Right lung (tissue), 5 donors: Measurements from ENCODE around the gene MAN1A1. TPM values are rescaled to one million over a fixed set of nuclear protein-coding genes. Genes with fewer than 3 reads are reported as not detected.

Source experiments
- DNase-seq, 2 donors: peaks; one replicate each; pipeline ENCODE4 v3.0.0-alpha.2; 2013
- polyA plus RNA-seq, 5 donors: library from polyadenylated mRNA; unstranded; fragments of 120-200 nt; gene quantifications; one replicate each; pipeline versions ENCODE4 v1.2.1 to v1.2.3, GENCODE V29; 2013; ENCODE audit warnings: inconsistent platforms in 1 of 5, low replicate concordance in 1 of 5; ENCODE audit not compliant: insufficient read length in 5 of 5, insufficient read depth in 1 of 5

MAN1A1 gene
- polyA plus RNA-seq, 5 donors = 35.8 to 72.9 (median 65.1) TPM

- DNase-seq = no peak
These were observed 112.3 kb downstream of the MAN1A1 start for GRCh38 chr6:119237177-119237715.

DNA sequence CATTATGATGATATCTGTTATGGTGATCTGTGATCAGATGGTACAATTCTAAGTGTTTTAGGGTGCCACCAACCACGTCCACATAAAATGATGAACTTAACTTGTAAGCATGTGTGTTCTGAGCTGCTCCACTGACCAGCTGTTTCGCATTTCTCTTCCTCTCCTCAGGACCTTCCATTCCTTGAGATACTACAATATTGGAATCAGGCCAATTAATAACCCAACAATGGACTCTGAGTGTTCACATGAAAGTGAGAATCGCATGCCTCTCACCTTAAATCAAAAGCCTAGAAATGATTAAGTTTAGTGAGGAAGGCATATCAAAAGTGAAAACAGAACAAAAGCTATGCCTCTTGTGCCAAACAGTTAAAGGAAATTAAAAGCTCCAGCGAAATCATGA, 114.6 kb downstream of the MAN1A1 start:
- no peak for DNase-seq

DNA sequence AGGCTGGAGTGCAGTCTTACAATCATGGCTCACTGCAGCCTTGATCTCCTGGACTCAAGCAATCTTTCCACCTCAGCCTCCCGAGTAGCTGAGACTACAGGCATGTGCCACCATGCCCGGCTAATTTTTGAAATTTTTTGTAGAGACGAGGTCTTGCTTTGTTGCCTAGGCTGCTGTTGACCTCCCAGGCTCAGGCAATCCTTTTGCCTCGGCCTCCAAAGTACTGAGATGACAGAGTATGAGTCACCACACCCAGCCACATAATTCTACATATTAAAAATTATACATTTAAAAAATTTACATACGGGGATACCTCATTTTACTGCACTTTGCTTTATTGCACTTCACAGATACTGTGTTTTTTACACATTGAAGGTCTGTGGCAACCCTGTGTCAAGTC, 115.1 kb downstream of the MAN1A1 start:
- no peak for DNase-seq

DNA sequence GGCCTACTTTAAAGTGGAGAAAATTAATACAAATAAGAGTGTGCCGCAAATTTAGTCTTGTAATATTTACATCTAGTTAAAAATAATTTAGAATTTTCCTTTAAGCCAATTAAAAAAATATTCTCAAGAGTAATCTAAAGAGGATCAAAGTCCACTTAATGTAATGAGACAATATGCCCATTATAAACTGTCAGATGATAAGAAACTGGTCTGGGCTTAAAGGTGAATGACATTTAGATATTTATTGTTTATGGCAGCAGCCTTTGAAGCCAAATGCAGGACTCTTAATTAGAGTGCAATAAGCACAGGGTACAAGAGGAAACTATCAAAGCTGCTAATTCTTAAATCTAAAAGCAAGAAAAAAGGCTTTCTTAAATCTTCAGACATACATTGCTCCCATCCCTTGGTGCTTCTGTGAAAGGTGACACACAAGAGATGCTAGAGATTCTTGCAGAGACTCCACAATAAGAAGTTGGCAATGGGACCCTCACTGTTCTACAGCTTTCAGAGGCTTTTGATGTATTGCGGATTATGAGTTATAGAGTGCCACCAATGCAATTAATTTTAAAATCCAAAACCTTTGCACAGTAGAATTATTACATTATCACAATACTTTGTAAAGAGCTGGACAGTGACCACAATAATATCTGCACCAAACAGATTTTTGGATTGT, 116.1 kb downstream of the MAN1A1 start:
- no peak for DNase-seq

- DNase-seq = no peak
These were observed 118.2 kb downstream of the MAN1A1 start for GRCh38 chr6:119231394-119231793.

GRCh38 chr6:119230160-119230559, 119.4 kb downstream of the MAN1A1 start:
- DNase-seq = no peak

DNA sequence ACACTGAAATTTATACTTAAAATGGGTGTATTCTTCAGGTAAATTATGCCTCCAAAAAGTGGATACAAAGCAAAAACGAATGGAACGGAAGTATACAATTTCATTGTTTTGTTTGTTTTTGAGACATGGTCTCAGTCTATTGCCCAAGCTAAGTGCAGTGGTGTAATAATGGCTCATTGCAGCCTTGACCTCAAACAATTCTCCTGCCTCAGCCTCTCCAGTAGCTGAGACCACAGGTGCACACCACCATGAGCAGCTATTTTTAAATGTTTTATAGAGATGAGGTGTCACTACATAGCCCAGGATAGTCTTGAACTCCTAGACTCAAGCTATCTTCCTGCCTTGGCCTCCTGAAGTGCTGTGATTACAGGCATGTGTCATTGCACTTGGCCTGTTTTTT, 122.2 kb downstream of the MAN1A1 start:
- DNase-seq = no peak

- DNase-seq = no peak
These were observed 123.5 kb downstream of the MAN1A1 start for GRCh38 chr6:119226089-119226488.

DNA sequence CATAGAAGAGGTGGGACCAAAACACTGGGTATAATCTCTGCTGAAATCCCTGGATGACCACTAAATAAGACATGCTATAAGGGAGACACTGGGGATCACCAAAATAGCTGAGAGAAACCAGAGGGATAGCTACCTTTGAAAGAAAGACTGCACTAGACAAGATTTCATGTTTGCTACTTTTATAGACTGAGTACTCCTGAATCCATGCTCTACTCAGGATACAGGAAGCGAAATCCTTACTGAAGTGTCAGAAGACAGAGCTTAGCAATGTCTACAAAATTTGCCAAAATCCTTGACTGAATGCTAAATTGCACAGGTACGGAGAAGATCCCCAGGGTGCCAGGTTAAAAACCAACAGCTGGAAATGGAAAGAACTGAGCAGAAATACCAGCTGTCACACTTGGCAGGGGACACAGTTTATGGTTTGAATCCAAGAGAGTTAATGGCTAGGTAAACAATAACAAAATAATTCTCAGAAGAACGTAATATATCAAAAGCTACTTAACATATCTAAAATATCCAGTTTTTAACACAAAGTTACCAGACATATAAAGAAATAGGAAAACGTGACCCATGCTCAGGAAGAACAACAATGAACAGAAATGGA, 125.4 kb downstream of the MAN1A1 start:
- DNase-seq = no peak

DNA sequence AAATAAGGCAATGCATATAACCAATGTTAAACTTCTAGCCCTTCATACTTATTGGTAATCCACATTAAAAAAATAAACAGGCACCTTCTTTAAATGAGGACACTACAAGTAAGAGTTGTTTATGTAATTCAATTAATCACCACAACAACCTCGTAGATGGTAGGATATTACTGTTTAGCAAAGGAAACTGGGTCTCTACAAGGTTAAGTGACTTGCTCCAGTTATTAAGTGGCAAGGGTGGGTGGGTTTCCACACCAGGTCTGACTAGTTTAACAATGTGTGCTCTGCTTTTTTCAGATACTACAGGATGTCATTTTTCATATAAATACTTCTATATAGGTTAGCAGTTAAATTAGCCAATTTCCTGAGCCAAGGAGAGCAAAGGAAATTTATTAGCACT, 129.1 kb downstream of the MAN1A1 start:
- no peak for DNase-seq

DNA sequence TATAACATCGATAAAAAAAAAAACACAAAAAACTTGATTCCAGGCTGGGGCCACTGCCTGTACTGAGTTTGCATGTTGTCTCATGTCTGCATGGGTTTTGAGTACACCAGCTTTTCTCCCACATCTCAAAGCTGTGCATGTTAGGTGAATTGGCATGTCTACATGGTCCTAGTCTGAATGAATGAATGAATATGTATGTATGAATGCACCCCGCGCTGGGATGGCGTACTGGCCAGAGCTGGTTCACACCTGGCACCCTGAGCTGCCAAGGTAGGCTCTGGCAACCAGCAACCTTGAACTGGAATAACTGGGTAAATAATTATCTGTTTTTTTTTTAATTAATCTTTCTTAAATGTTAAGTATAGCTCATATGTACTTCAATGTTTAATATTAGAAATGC, 131.0 kb downstream of the MAN1A1 start:
- DNase-seq = no peak

- DNase-seq = no peak
These were observed 133.5 kb downstream of the MAN1A1 start for GRCh38 chr6:119215885-119216590.

DNA sequence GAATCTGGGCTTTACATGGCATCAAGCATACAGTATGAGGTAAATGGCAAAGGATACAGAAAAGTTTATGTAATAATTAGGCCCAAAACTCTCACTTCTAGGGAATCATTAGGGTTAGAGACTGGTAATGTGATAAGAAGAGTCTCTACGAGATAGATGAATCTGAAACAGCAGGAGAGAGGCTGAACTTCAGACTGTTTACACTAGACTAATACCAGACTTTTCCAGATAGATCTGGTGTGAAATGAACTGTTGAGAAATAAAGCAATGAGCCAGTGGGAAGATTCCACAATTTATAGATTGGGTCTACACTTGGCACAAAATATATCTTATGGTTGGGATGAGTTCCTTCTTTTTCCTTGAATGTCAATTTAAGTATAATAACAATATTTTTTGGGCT, 134.3 kb downstream of the MAN1A1 start:
- no peak for DNase-seq

DNA sequence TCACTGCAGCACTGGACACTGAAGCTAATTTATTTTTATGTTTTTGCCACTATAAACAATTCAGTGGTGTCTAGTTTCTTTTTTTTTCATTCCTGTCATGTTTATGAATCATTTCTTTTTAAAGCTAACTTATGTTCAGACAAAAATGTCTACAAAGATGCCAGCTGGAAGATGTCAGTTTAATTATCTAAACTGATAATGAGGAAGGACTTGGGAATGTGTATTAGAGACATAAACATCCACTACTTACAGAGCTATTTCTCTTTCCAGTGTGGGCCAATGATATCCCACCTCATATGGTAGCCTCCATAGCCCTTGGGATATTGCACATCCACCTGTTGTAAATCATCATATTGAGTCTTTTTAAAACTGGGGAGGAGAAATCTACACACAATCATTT, 139.0 kb downstream of the MAN1A1 start:
- DNase-seq = no peak

GRCh38 chr6:119209452-119210205, 139.9 kb downstream of the MAN1A1 start:
- DNase-seq = no peak

- DNase-seq = peak; percentile 42 to 61
These were observed 141.4 kb downstream of the MAN1A1 start for GRCh38 chr6:119207971-119208725.

- no peak for DNase-seq
These were observed 142.2 kb downstream of the MAN1A1 start for GRCh38 chr6:119207327-119207726.

- no peak for DNase-seq
These were observed 143.5 kb downstream of the MAN1A1 start for GRCh38 chr6:119205911-119206618.

GRCh38 chr6:119204719-119205118, 144.8 kb downstream of the MAN1A1 start:
- DNase-seq = no peak

GRCh38 chr6:119201480-119201879, 148.1 kb downstream of the MAN1A1 start:
- no peak for DNase-seq
